GM12891 (cell line): ENCODE results near the gene COQ6.

Source experiments
- PAX5 ChIP-seq: IDR thresholded peaks from 2 replicates; pipeline ENCODE4 v1.6.1; 2011; ENCODE audit warnings: low read length, moderate library complexity, mild to moderate bottlenecking; ENCODE audit not compliant: insufficient read depth, severe bottlenecking
- POLR2A ChIP-seq: IDR thresholded peaks from 2 replicates; pipeline ENCODE4 v1.6.1; 2011; ENCODE audit warnings: low read depth, low read length, control low read depth
- POLR2AphosphoS5 ChIP-seq: IDR thresholded peaks from 2 replicates; pipeline ENCODE4 v1.6.1; 2011; ENCODE audit warnings: low read depth, low read length, control low read depth
- POU2F2 ChIP-seq: IDR thresholded peaks from 2 replicates; pipeline ENCODE4 v1.6.1; 2011; ENCODE audit warnings: low read depth, mild to moderate bottlenecking, control low read depth, low read length, moderate library complexity
- TAF1 ChIP-seq: IDR thresholded peaks from 2 replicates; pipeline ENCODE4 v1.6.1; 2011; ENCODE audit warnings: low read depth, low read length, control low read depth

DNA sequence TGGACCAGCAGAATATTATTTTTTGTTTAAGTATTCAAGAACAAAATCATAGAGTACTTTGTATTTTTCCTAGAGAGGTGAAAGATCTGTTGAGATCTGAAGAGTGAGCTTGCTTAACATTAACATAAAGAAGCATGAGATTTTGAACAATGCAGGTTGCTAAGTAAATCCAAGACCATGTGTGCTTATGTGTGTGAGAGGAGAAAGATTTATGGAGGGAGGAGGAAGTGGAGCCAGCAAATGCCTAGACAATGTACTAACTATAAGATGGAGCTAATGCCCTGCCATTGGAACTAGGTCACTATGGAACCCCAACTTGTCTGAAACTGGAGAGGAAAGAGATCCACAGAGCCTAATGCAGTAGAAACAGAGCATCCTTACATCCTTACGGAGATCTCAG is 13.6 kb upstream of the COQ6 start:
- TF ChIP-seq POLR2A (no peak), TAF1 (no peak), POLR2AphosphoS5 (no peak), PAX5 (no peak), POU2F2 (no peak)
